H1 (cell line): ENCODE results near the gene PPP2R2D. TPM values are rescaled to one million over a fixed set of nuclear protein-coding genes. Genes with fewer than 3 reads are reported as not detected.

Experiments used
- HDAC2 ChIP-seq, 2 experiments: fragments of 300-600 bp in 1 of 2; sonication (generic) in 1 of 2; IDR thresholded peaks; 2 replicates each; pipeline ENCODE4 v1.6.1; 2011 to 2012; ENCODE audit warnings: low read depth in 2 of 2, low read length in 2 of 2, mild to moderate bottlenecking in 2 of 2, moderate library complexity in 2 of 2, borderline replicate concordance in 1 of 2, inconsistent platforms in 1 of 2
- KDM1A ChIP-seq: fragments of 200-600, 300-600 bp; sonication (generic); IDR thresholded peaks from 2 replicates; pipeline ENCODE4 v1.7.1; 2016; ENCODE audit warnings: mild to moderate bottlenecking, low read length, borderline replicate concordance
- KDM5A ChIP-seq: fragments of 200-600 bp; IDR thresholded peaks from 2 replicates; pipeline ENCODE4 v1.7.1; 2012; ENCODE audit warnings: mild to moderate bottlenecking, low read length, inconsistent platforms, mixed read lengths
- MAX ChIP-seq: IDR thresholded peaks from 2 replicates; pipeline ENCODE4 v1.6.1; 2012; ENCODE audit warnings: inconsistent platforms
- NRF1 ChIP-seq: IDR thresholded peaks from 2 replicates; pipeline ENCODE4 v1.6.1; 2011; ENCODE audit warnings: mild to moderate bottlenecking, low read depth, low read length, improper control_type of control experiment
- RAD21 ChIP-seq, 2 experiments: IDR thresholded peaks in 1 of 2; conservative IDR thresholded peaks in 1 of 2; 2 replicates each; pipeline ENCODE4 v1.6.1; 2011; ENCODE audit warnings: low read depth in 2 of 2, low read length in 2 of 2, improper control_type of control experiment in 1 of 2, inconsistent platforms in 1 of 2, mild to moderate bottlenecking in 1 of 2, moderate library complexity in 1 of 2
- RXRA ChIP-seq: IDR thresholded peaks from 2 replicates; pipeline ENCODE4 v1.6.1; 2011; ENCODE audit warnings: low read depth, mild to moderate bottlenecking, low read length, moderate library complexity; ENCODE audit not compliant: insufficient read depth
- SIRT6 ChIP-seq: IDR thresholded peaks from one replicate; pipeline ENCODE4 v1.7.1; 2012; ENCODE audit warnings: low read length, inconsistent platforms
- YY1 ChIP-seq: IDR thresholded peaks from 2 replicates; pipeline ENCODE4 v1.6.1; 2011; ENCODE audit warnings: low read depth, mild to moderate bottlenecking, low read length
- polyA plus RNA-seq, 7 experiments: library from polyadenylated mRNA; depleted of rRNA in 3 of 7; stranded (reverse) in 5 of 7; unstranded in 2 of 7; fragments of >200 nt in 5 of 7; fragments of 200-250 nt in 2 of 7; gene quantifications; 1 replicate in 5 of 7; 2 replicates in 1 of 7; 4 replicates in 1 of 7; pipeline versions ENCODE4 v1.2.1 to v1.2.3, GENCODE V29; 2011 to 2013; ENCODE audit warnings: missing spikeins in 2 of 7, mixed read lengths in 2 of 7
- total RNA-seq: library from RNA; stranded (reverse); fragmentation: NEBNext Ultra II Directional; extraction: Animal tissue kit (Norgen Biotek cat#: 25700); gene quantifications from 2 replicates; pipeline ENCODE4 v1.2.1, GENCODE V29; 2021
- TF ChIP-seq, protein P1 (sequence below): fragments of 300-600 bp; sonication (generic); IDR thresholded peaks from 2 replicates; pipeline ENCODE4 v1.7.1; 2012; ENCODE audit warnings: low read length, moderate library complexity, mild to moderate bottlenecking, inconsistent platforms; ENCODE audit not compliant: insufficient replicate concordance

PPP2R2D gene
- total and polyA plus RNA-seq, 2 of the 8 experiments (the other 6 are each of a cell fraction or from before 2014, with no cell fraction given), result 25.4 to 32.8 TPM

DNA sequence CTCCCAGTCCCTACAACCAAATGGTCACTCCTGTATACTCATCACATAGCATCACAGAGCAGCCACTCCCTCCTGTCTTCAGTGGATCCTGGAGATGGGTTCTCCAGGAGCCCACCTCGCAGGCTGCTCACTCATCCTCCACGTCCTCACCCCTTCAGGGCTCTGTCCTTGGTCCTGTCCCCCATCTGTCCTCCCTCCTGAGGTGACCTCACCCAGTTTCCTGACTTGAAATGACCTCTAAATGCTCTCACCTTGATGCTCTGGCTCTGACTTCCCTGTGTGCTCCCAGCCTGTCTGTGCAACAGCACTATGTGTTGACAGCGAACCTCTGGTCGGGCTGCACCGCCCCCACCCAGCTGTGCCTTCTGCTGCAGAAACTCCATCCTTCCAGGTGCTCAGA lies 2.1 kb upstream of the PPP2R2D start (continued):
- TF ChIP-seq, protein P1, sequence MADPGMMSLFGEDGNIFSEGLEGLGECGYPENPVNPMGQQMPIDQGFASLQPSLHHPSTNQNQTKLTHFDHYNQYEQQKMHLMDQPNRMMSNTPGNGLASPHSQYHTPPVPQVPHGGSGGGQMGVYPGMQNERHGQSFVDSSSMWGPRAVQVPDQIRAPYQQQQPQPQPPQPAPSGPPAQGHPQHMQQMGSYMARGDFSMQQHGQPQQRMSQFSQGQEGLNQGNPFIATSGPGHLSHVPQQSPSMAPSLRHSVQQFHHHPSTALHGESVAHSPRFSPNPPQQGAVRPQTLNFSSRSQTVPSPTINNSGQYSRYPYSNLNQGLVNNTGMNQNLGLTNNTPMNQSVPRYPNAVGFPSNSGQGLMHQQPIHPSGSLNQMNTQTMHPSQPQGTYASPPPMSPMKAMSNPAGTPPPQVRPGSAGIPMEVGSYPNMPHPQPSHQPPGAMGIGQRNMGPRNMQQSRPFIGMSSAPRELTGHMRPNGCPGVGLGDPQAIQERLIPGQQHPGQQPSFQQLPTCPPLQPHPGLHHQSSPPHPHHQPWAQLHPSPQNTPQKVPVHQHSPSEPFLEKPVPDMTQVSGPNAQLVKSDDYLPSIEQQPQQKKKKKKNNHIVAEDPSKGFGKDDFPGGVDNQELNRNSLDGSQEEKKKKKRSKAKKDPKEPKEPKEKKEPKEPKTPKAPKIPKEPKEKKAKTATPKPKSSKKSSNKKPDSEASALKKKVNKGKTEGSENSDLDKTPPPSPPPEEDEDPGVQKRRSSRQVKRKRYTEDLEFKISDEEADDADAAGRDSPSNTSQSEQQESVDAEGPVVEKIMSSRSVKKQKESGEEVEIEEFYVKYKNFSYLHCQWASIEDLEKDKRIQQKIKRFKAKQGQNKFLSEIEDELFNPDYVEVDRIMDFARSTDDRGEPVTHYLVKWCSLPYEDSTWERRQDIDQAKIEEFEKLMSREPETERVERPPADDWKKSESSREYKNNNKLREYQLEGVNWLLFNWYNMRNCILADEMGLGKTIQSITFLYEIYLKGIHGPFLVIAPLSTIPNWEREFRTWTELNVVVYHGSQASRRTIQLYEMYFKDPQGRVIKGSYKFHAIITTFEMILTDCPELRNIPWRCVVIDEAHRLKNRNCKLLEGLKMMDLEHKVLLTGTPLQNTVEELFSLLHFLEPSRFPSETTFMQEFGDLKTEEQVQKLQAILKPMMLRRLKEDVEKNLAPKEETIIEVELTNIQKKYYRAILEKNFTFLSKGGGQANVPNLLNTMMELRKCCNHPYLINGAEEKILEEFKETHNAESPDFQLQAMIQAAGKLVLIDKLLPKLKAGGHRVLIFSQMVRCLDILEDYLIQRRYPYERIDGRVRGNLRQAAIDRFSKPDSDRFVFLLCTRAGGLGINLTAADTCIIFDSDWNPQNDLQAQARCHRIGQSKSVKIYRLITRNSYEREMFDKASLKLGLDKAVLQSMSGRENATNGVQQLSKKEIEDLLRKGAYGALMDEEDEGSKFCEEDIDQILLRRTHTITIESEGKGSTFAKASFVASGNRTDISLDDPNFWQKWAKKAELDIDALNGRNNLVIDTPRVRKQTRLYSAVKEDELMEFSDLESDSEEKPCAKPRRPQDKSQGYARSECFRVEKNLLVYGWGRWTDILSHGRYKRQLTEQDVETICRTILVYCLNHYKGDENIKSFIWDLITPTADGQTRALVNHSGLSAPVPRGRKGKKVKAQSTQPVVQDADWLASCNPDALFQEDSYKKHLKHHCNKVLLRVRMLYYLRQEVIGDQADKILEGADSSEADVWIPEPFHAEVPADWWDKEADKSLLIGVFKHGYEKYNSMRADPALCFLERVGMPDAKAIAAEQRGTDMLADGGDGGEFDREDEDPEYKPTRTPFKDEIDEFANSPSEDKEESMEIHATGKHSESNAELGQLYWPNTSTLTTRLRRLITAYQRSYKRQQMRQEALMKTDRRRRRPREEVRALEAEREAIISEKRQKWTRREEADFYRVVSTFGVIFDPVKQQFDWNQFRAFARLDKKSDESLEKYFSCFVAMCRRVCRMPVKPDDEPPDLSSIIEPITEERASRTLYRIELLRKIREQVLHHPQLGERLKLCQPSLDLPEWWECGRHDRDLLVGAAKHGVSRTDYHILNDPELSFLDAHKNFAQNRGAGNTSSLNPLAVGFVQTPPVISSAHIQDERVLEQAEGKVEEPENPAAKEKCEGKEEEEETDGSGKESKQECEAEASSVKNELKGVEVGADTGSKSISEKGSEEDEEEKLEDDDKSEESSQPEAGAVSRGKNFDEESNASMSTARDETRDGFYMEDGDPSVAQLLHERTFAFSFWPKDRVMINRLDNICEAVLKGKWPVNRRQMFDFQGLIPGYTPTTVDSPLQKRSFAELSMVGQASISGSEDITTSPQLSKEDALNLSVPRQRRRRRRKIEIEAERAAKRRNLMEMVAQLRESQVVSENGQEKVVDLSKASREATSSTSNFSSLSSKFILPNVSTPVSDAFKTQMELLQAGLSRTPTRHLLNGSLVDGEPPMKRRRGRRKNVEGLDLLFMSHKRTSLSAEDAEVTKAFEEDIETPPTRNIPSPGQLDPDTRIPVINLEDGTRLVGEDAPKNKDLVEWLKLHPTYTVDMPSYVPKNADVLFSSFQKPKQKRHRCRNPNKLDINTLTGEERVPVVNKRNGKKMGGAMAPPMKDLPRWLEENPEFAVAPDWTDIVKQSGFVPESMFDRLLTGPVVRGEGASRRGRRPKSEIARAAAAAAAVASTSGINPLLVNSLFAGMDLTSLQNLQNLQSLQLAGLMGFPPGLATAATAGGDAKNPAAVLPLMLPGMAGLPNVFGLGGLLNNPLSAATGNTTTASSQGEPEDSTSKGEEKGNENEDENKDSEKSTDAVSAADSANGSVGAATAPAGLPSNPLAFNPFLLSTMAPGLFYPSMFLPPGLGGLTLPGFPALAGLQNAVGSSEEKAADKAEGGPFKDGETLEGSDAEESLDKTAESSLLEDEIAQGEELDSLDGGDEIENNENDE, result no peak
- TF ChIP-seq KDM5A (no peak), NRF1 (no peak), YY1 (no peak), RAD21 (IDR thresholded peaks at IDR 0.05 in 1 of 2, conservative IDR thresholded peaks at IDR 0.05 in 1 of 2; ENCODE audit: low read depth in 2 of 2, low read length in 2 of 2) (no peak), HDAC2 (IDR thresholded peaks at IDR 0.05; ENCODE audit: borderline replicate concordance in 1 of 2, low read depth in 2 of 2, low read length in 2 of 2) (no peak), RXRA (no peak), MAX (no peak), SIRT6 (no peak), KDM1A (no peak)
